Karpas-422 (cell line): ENCODE data around the gene SHANK1. TPM values are rescaled to one million over a fixed set of nuclear protein-coding genes. Genes with fewer than 3 reads are reported as not detected.

Experiments
- DNase-seq: peaks from one replicate; pipeline ENCODE4 v3.0.0-alpha.2; 2015
- H2AFZ ChIP-seq: fragments of 200-600 bp; sonication (generic); 2 replicates; pipeline ENCODE4 v1.6.1; 2014; ENCODE audit warnings: antibody characterized with exemption, low read length, mixed read lengths
- H3K27ac ChIP-seq: fragments of 200-600 bp; sonication (generic); 2 replicates; pipeline ENCODE4 v1.5.1; 2014; ENCODE audit warnings: mild to moderate bottlenecking, low read length, moderate library complexity
- H3K27me3 ChIP-seq: fragments of 200-600 bp; sonication (generic); 2 replicates; pipeline ENCODE4 v1.6.1; 2014; ENCODE audit warnings: low read length, mixed read lengths
- H3K36me3 ChIP-seq: fragments of 200-600 bp; sonication (generic); 2 replicates; pipeline ENCODE4 v1.6.1; 2014; ENCODE audit warnings: low read length, mixed read lengths; ENCODE audit not compliant: insufficient read depth
- H3K4me1 ChIP-seq: fragments of 200-600 bp; sonication (generic); 2 replicates; pipeline ENCODE4 v1.6.1; 2014; ENCODE audit warnings: mild to moderate bottlenecking, low read length, mixed read lengths
- H3K4me2 ChIP-seq: fragments of 200-600 bp; sonication (generic); 2 replicates; pipeline ENCODE4 v1.6.1; 2014; ENCODE audit warnings: low read length, low read depth, mild to moderate bottlenecking; ENCODE audit not compliant: poor library complexity, severe bottlenecking
- H3K4me3 ChIP-seq: fragments of 200-600 bp; sonication (generic); 2 replicates; pipeline ENCODE4 v1.5.1; 2014; ENCODE audit warnings: mild to moderate bottlenecking, antibody characterized with exemption, low read length, mixed read lengths
- H3K79me2 ChIP-seq: fragments of 200-600 bp; sonication (generic); 2 replicates; pipeline ENCODE4 v1.6.1; 2014; ENCODE audit warnings: mild to moderate bottlenecking, low read length, mixed read lengths
- H3K9ac ChIP-seq: fragments of 200-600 bp; sonication (generic); 2 replicates; pipeline ENCODE4 v1.6.0; 2014; ENCODE audit warnings: low read length
- H3K9me2 ChIP-seq: fragments of 200-600 bp; sonication (generic), shearing (Covaris generic); replicated peaks from 2 replicates; pipeline ENCODE4 v1.6.0; 2014; ENCODE audit warnings: mild to moderate bottlenecking, low read length, moderate library complexity; ENCODE audit not compliant: insufficient read depth
- H3K9me3 ChIP-seq: fragments of 300-700, 200-600 bp; sonication (generic); 2 replicates; pipeline ENCODE4 v1.6.1; 2014; ENCODE audit warnings: low read length, mixed read lengths
- H4K20me1 ChIP-seq: fragments of 200-600 bp; sonication (generic); 2 replicates; pipeline ENCODE4 v1.6.1; 2014; ENCODE audit warnings: mild to moderate bottlenecking, antibody characterized with exemption, low read length, low read depth; ENCODE audit not compliant: insufficient read depth
- total RNA-seq: library from RNA; depleted of rRNA; stranded (reverse); fragments of >200 nt; shearing (Covaris generic); gene quantifications from 2 replicates; pipeline ENCODE4 v1.2.3, GENCODE V29; 2014; ENCODE audit warnings: low replicate concordance

SHANK1 gene
- total RNA-seq, 1 experiment from 2014 or later, result not detected

GRCh38 chr19:50639121-50640112, 80.2 kb downstream of the SHANK1 start, which contains the start of gene SYT3:
TSS of gene SYT3 (minus strand) at chr19:50639881. CDS start at chr19:50637411, 2,470 bp downstream.
- H3K36me3 ChIP-seq, result no peaks in the 10 kb centered on the region
- H3K9ac ChIP-seq, result no peak within 1 kb of the TSS
- no peak within 1 kb of the TSS for H3K4me2 ChIP-seq
- no peaks in the 10 kb centered on the region; the same call in 1 of the 2 replicates for H3K9me3 ChIP-seq
- H3K4me1 ChIP-seq, result no peaks in the 10 kb centered on the region
- no peak within 1 kb of the TSS for H2AFZ ChIP-seq
- no peaks in the 10 kb centered on the region for H3K9me2 ChIP-seq
- H3K79me2 ChIP-seq, result no peaks in the 10 kb centered on the region
- H3K4me3 ChIP-seq, result no peak within 1 kb of the TSS
- no peaks in the 10 kb centered on the region for H4K20me1 ChIP-seq
- H3K27ac ChIP-seq, result no peak within 1 kb of the TSS
- H3K27me3 ChIP-seq, result no peaks in the 10 kb centered on the region; the same call in 1 of the 2 replicates
- no peak for DNase-seq

- no peak overlapping the region for H3K9ac ChIP-seq
- H3K27me3 ChIP-seq, result no peaks in the 10 kb centered on the region; the same call in 1 of the 2 replicates
- peaks cover 4% of the 10 kb centered on the region for H3K9me3 ChIP-seq
- no peak overlapping the region for H2AFZ ChIP-seq
- H3K4me1 ChIP-seq, result no peaks in the 10 kb centered on the region
- no peak overlapping the region for H3K4me2 ChIP-seq
- no peak overlapping the region for H3K4me3 ChIP-seq
- no peak overlapping the region for H3K27ac ChIP-seq
- H4K20me1 ChIP-seq, result no peaks in the 10 kb centered on the region
- no peaks in the 10 kb centered on the region for H3K9me2 ChIP-seq
- DNase-seq, result no peak
- H3K79me2 ChIP-seq, result no peaks in the 10 kb centered on the region
- H3K36me3 ChIP-seq, result no peaks in the 10 kb centered on the region
Observed at GRCh38 chr19:50638600-50638999, 81.0 kb downstream of the SHANK1 start.

DNA sequence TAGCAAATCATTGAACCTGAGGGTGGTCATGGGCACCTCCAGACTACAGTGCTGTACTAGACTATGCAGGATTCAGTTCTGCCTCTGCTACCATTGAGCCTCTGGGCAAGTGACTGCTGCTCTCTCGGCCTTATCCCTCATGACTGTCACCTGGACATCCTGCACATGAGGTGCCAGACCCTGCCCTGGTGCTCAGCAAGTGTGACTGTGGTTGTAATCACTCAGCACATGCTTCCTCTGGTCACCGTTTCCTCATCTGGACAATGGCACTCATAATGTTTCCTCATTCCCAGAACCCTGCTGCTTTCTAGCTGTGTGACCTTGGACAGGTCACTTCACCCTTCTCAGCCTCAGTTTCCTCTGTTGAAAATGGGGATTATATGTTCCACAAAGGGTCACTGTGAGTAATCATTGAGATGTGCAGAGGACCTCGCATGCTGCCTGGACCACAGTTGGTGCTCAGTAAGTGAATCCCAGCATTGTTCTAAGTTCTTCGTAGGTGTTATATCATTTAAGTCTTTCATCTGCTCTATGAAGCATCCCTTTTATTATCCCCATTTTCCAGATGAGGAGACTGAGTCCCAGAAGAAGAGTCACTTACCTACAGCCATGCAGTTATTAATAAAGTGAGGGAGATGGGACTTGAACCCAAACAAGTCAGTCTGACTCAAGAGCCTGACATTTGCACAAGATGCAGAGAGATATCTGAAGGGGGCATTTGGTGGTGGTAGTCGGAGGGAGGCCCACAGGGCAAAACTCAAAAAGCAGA, 83.1 kb downstream of the SHANK1 start:
- no peak overlapping the region for H3K27ac ChIP-seq
- H3K36me3 ChIP-seq, result no peaks in the 10 kb centered on the region
- no peak overlapping the region for H3K4me3 ChIP-seq
- H2AFZ ChIP-seq, result no peak overlapping the region
- no peak overlapping the region for H3K9ac ChIP-seq
- no peaks in the 10 kb centered on the region for H3K4me1 ChIP-seq
- no peak for DNase-seq
- no peak overlapping the region for H3K4me2 ChIP-seq
- H4K20me1 ChIP-seq, result no peaks in the 10 kb centered on the region
- H3K27me3 ChIP-seq, result no peaks in the 10 kb centered on the region; the same call in 1 of the 2 replicates
- peaks cover 7% of the 10 kb centered on the region for H3K9me3 ChIP-seq
- no peaks in the 10 kb centered on the region for H3K79me2 ChIP-seq
- H3K9me2 ChIP-seq, result no peaks in the 10 kb centered on the region

GRCh38 chr19:50633973-50634372, 85.6 kb downstream of the SHANK1 start:
- Histone ChIP-seq H4K20me1 (no peaks in the 10 kb centered on the region), H3K9ac (no peak overlapping the region), H3K4me2 (no peak overlapping the region), H3K36me3 (no peaks in the 10 kb centered on the region), H3K4me3 (no peak overlapping the region), H3K4me1 (no peaks in the 10 kb centered on the region), H3K79me2 (no peaks in the 10 kb centered on the region), H3K27ac (no peak overlapping the region), H3K9me3 (peaks cover 7% of the 10 kb centered on the region), H2AFZ (no peak overlapping the region), H3K9me2 (no peaks in the 10 kb centered on the region), H3K27me3 (no peaks in the 10 kb centered on the region; the same call in 1 of the 2 replicates)
- no peak for DNase-seq

- Histone ChIP-seq H3K4me1 (no peaks in the 10 kb centered on the region), H2AFZ (no peak overlapping the region), H3K9me2 (no peaks in the 10 kb centered on the region), H3K27ac (no peak overlapping the region), H4K20me1 (no peaks in the 10 kb centered on the region), H3K9me3 (peaks cover 7% of the 10 kb centered on the region), H3K27me3 (no peaks in the 10 kb centered on the region; the same call in 1 of the 2 replicates), H3K4me2 (no peak overlapping the region), H3K79me2 (no peaks in the 10 kb centered on the region), H3K9ac (no peak overlapping the region), H3K36me3 (no peaks in the 10 kb centered on the region), H3K4me3 (no peak overlapping the region)
- no peak for DNase-seq
Observed at GRCh38 chr19:50633359-50633758, 86.2 kb downstream of the SHANK1 start.

GRCh38 chr19:50632151-50632835, 87.3 kb downstream of the SHANK1 start:
- Histone ChIP-seq H3K4me3 (no peak overlapping the region), H3K79me2 (no peaks in the 10 kb centered on the region), H4K20me1 (no peaks in the 10 kb centered on the region), H3K36me3 (no peaks in the 10 kb centered on the region), H3K4me1 (no peaks in the 10 kb centered on the region), H3K27ac (no peak overlapping the region), H3K9ac (no peak overlapping the region), H3K4me2 (no peak overlapping the region), H3K9me3 (peaks cover 7% of the 10 kb centered on the region), H3K9me2 (no peaks in the 10 kb centered on the region), H2AFZ (no peak overlapping the region), H3K27me3 (no peaks in the 10 kb centered on the region; the same call in 1 of the 2 replicates)
- peak; percentile 57 for DNase-seq

DNA sequence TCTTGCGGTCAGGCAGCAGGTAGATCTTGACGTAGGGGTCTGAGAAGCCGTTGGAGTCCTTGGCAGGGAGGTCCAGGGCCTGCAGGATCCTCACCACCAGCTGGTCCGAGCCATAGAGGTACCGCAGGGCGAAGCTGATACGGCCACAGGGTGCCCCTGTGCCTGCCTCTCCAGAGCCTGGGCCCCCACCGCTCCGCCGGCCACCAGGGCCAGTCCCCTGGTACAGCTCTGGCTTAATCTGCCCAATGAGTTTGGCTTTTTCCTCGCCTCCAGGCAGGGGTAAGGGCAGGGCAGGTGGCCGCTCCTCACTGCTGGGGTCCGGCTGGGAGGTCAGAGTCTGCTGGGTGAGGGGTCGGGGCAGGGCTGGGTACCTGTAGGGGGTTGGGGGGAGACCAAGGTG, 89.8 kb downstream of the SHANK1 start:
- H3K36me3 ChIP-seq, result no peaks in the 10 kb centered on the region
- no peaks in the 10 kb centered on the region for H3K4me1 ChIP-seq
- H3K79me2 ChIP-seq, result no peaks in the 10 kb centered on the region
- no peak overlapping the region for H2AFZ ChIP-seq
- H3K4me2 ChIP-seq, result no peak overlapping the region
- H3K9me3 ChIP-seq, result peaks cover 7% of the 10 kb centered on the region
- no peaks in the 10 kb centered on the region for H3K9me2 ChIP-seq
- no peak for DNase-seq
- H3K27ac ChIP-seq, result no peak overlapping the region
- H4K20me1 ChIP-seq, result no peaks in the 10 kb centered on the region
- no peaks in the 10 kb centered on the region; the same call in 1 of the 2 replicates for H3K27me3 ChIP-seq
- no peak overlapping the region for H3K4me3 ChIP-seq
- H3K9ac ChIP-seq, result no peak overlapping the region
